Left ventricle myocardium inferior (tissue), 1 donor: ENCODE data around the gene ZFP82. TPM values are rescaled to one million over a fixed set of nuclear protein-coding genes. Genes with fewer than 3 reads are reported as not detected.
A peak's percentile ranks its signal among the peaks of the same experiment; 100 is the strongest.

Experiments used
- DNase-seq: peaks from one replicate; pipeline ENCODE4 v3.0.0-alpha.2; 2020
- H3K27ac ChIP-seq: fragments of 200-600 bp; replicated peaks from 2 replicates; pipeline ENCODE4 v1.8.0; 2021
- H3K27me3 ChIP-seq: fragments of 200-600 bp; 2 replicates; pipeline ENCODE4 v1.8.0; 2021; ENCODE audit warnings: low read depth
- H3K36me3 ChIP-seq: fragments of 200-600 bp; 2 replicates; pipeline ENCODE4 v1.8.0; 2021
- H3K4me1 ChIP-seq: fragments of 200-600 bp; 2 replicates; pipeline ENCODE4 v1.8.0; 2021
- H3K4me3 ChIP-seq: fragments of 200-600 bp; 2 replicates; pipeline ENCODE4 v1.8.0; 2021; ENCODE audit warnings: mild to moderate bottlenecking, moderate library complexity
- H3K9me3 ChIP-seq: fragments of 200-600 bp; replicated peaks from 2 replicates; pipeline ENCODE4 v1.8.0; 2021
- intact Hi-C: fragments of 100-400 bp; cut with micrococcal nuclease; formaldehyde crosslinking; loops from one replicate; pipeline ENCODE4 v1.11.0; 2022
- total RNA-seq: library from RNA; stranded (reverse); fragmentation: NEBNext Ultra II Directional; extraction: Animal tissue kit (Norgen Biotek cat#: 25700); gene quantifications from one replicate; pipeline ENCODE4 v1.2.1, GENCODE V29; 2021
- TF ChIP-seq, protein P1 (sequence below): fragments of 200-600 bp; IDR thresholded peaks from 2 replicates; pipeline ENCODE4 v1.8.0; 2021; ENCODE audit warnings: antibody characterized with exemption, mild to moderate bottlenecking, borderline replicate concordance
- donor health status: DM: no; HTN: yes; CAD: no; lungs with severe emphysema.

ZFP82 gene
- total RNA-seq, 1 donor from 2014 or later = 5.0 TPM

DNA sequence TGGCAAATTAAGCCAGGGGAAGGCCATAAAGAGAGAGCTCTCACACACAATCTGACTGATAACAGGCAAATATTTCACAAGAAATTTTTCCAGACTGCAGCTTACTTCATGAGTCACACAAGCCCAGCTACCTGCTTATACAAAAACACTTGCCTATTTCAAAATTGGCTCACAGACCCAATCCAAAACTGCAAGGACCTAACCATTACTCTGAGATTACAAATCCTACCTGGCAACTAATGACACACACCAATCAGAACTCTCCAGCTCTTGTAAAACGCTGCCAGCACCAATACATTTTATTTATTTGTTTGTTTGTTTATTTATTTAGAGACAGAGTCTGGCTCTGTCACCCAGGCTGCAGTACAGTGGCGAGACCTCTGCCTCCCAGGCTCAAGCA lies 18.1 kb upstream of the ZFP82 start:
- Histone ChIP-seq H3K4me3 (no peak overlapping the region), H3K36me3 (no peaks in the 10 kb centered on the region), H3K27ac (no peak overlapping the region), H3K27me3 (no peaks in the 10 kb centered on the region), H3K4me1 (no peaks in the 10 kb centered on the region), H3K9me3 (peaks cover 65% of the 10 kb centered on the region)
- no peak for DNase-seq
- TF ChIP-seq, protein P1, sequence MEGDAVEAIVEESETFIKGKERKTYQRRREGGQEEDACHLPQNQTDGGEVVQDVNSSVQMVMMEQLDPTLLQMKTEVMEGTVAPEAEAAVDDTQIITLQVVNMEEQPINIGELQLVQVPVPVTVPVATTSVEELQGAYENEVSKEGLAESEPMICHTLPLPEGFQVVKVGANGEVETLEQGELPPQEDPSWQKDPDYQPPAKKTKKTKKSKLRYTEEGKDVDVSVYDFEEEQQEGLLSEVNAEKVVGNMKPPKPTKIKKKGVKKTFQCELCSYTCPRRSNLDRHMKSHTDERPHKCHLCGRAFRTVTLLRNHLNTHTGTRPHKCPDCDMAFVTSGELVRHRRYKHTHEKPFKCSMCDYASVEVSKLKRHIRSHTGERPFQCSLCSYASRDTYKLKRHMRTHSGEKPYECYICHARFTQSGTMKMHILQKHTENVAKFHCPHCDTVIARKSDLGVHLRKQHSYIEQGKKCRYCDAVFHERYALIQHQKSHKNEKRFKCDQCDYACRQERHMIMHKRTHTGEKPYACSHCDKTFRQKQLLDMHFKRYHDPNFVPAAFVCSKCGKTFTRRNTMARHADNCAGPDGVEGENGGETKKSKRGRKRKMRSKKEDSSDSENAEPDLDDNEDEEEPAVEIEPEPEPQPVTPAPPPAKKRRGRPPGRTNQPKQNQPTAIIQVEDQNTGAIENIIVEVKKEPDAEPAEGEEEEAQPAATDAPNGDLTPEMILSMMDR = no peak
- intact Hi-C loops = no loop called here

- Histone ChIP-seq H3K4me1 (peaks cover 15% of the 10 kb centered on the region), H3K27ac (no peak overlapping the region), H3K27me3 (no peaks in the 10 kb centered on the region), H3K36me3 (no peaks in the 10 kb centered on the region), H3K4me3 (no peak overlapping the region), H3K9me3 (peaks cover 8% of the 10 kb centered on the region)
- DNase-seq = no peak
- TF ChIP-seq, protein P1 = no peak
- intact Hi-C loops = no loop called here
Measured at GRCh38 chr19:36423925-36424324, 5.5 kb upstream of the ZFP82 start.

GRCh38 chr19:36421749-36422481 lies 3.5 kb upstream of the ZFP82 start:
- intact Hi-C loops = no loop called here
- no peak for DNase-seq

GRCh38 chr19:36420961-36421748 lies 2.7 kb upstream of the ZFP82 start:
- Histone ChIP-seq H3K27ac (peak overlapping the region; percentile 61), H3K9me3 (peaks cover 3% of the 10 kb centered on the region)

More at GRCh38 chr19:36421749-36422481, 3.5 kb upstream of the ZFP82 start:
- Histone ChIP-seq H3K4me1 (peaks cover 35% of the 10 kb centered on the region), H3K9me3 (peaks cover 3% of the 10 kb centered on the region), H3K36me3 (no peaks in the 10 kb centered on the region), H3K27me3 (no peaks in the 10 kb centered on the region), H3K4me3 (peak overlapping the region; percentile 69), H3K27ac (peak overlapping the region; percentile 61)
- TF ChIP-seq, protein P1 = no peak

DNA sequence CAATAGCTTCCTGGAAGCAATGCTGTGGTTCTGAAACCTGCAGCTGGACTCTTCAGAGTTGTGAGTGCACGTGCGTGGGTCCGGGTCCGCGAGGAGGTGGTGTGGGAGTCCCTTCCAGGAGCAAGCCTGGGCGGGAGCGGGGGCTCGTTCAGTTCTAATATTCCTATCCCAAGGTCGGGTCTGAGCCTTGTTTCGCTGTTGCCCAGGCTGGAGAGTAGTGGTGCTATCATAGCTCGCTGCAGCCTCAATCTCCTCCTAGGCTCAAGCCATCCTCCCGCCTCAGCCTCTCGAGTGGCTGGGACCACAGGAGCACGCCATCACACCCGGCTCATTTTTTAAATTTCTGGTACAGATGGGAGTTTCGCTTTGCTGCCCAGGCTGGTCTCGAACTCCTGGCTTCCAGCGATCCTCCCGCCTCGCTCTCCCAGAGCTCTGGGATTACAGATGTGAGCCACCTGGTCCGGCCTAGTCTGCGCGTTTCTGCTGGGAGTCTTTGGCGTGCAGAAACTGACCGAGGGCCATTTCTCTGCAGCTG lies 625 bp downstream of the ZFP82 start:
- Histone ChIP-seq H3K9me3 (peaks cover 11% of the 10 kb centered on the region), H3K27ac (peak overlapping the region; percentile 96), H3K4me3 (peak overlapping the region; percentile 83), H3K27me3 (no peaks in the 10 kb centered on the region), H3K4me1 (peaks cover 53% of the 10 kb centered on the region), H3K36me3 (peaks cover 16% of the 10 kb centered on the region)
- TF ChIP-seq, protein P1 = no peak
- no peak for DNase-seq
- intact Hi-C loops = no loop called here

More at GRCh38 chr19:36420961-36421748, 2.7 kb upstream of the ZFP82 start:
- peak; percentile 23 for DNase-seq
- H3K36me3 ChIP-seq = no peaks in the 10 kb centered on the region
- intact Hi-C loops = no loop called here
- TF ChIP-seq, protein P1 = peak; percentile 7
- H3K27me3 ChIP-seq = no peaks in the 10 kb centered on the region
- H3K4me3 ChIP-seq = peak overlapping the region; percentile 69
- H3K4me1 ChIP-seq = peaks cover 41% of the 10 kb centered on the region
